Immature natural killer cell (primary cell): ENCODE measurements around the gene WDR37. TPM values are rescaled to one million over a fixed set of nuclear protein-coding genes. Genes with fewer than 3 reads are reported as not detected.

Experiments
- polyA plus RNA-seq, 3 donors: library from polyadenylated mRNA; unstranded; fragments of 300-500 nt; fragmentation: Illumina TruSeq; gene quantifications; one replicate each; pipeline ENCODE4 v1.2.3, GENCODE V29; 2021

The WDR37 gene
- polyA plus RNA-seq, 3 donors from 2014 or later: 16.7 to 32.2 (median 26.5) TPM

Other genes with a start within 250 kb of the WDR37 start
- gene LARP4B, start 124.7 kb upstream of the WDR37 start, polyA plus RNA-seq: 10 to 100 TPM in 2 of 3 donors, 1 to 10 TPM in 1; 4.7 to 35.8 (median 13.3) TPM
- gene GTPBP4, start 68.0 kb upstream of the WDR37 start, polyA plus RNA-seq: 10 to 100 TPM; 10.5 to 22.5 (median 18.3) TPM
- gene IDI2, start 30.5 kb upstream of the WDR37 start, polyA plus RNA-seq: under 1 TPM in 1 of 3 donors, not detected in 2; 0.19 TPM
- gene IDI1, start 7.3 kb upstream of the WDR37 start, polyA plus RNA-seq: 100 to 1,000 TPM in 1 of 3 donors, 10 to 100 TPM in 2; 62.3 to 113 (median 95.9) TPM